GM23248 (cell line): ENCODE results near the gene GPLD1. TPM values are rescaled to one million over a fixed set of nuclear protein-coding genes. Genes with fewer than 3 reads are reported as not detected.

Source experiments
- DNase-seq: peaks from one replicate; pipeline ENCODE4 v3.0.0-alpha.2; 2015
- H2AFZ ChIP-seq: fragments of 200-600 bp; sonication (generic); 2 replicates; pipeline ENCODE4 v1.6.1; 2016; ENCODE audit warnings: antibody characterized with exemption
- H3F3A ChIP-seq: fragments of 200-600 bp; sonication (generic); 2 replicates; pipeline ENCODE4 v1.6.1; 2016; ENCODE audit warnings: mild to moderate bottlenecking, antibody characterized with exemption, mixed run types; ENCODE audit not compliant: insufficient read depth
- H3K27ac ChIP-seq: fragments of 200-600 bp; sonication (generic); 2 replicates; pipeline ENCODE4 v1.5.1; 2016; ENCODE audit warnings: mild to moderate bottlenecking
- H3K27me3 ChIP-seq: fragments of 200-600 bp; sonication (generic); replicated peaks from 2 replicates; pipeline ENCODE4 v1.6.1; 2016; ENCODE audit warnings: mild to moderate bottlenecking; ENCODE audit not compliant: insufficient read depth
- H3K36me3 ChIP-seq: fragments of 200-600 bp; sonication (generic); 2 replicates; pipeline ENCODE4 v1.6.1; 2016; ENCODE audit warnings: low read depth, mild to moderate bottlenecking
- H3K4me1 ChIP-seq: fragments of 200-600 bp; sonication (generic); 2 replicates; pipeline ENCODE4 v1.6.1; 2016; ENCODE audit warnings: mild to moderate bottlenecking; ENCODE audit not compliant: insufficient read depth
- H3K4me2 ChIP-seq: fragments of 200-600 bp; sonication (generic); one replicate; pipeline ENCODE4 v1.6.1; 2016; ENCODE audit warnings: mild to moderate bottlenecking; ENCODE audit not compliant: unreplicated experiment
- H3K4me3 ChIP-seq: fragments of 200-600 bp; sonication (generic); 2 replicates; pipeline ENCODE4 v1.5.1; 2016; ENCODE audit warnings: mild to moderate bottlenecking
- H3K79me2 ChIP-seq: fragments of 200-600 bp; sonication (generic); 2 replicates; pipeline ENCODE4 v1.6.1; 2016; ENCODE audit warnings: mild to moderate bottlenecking; ENCODE audit not compliant: insufficient read depth
- H3K9ac ChIP-seq: fragments of 200-600 bp; sonication (generic); 2 replicates; pipeline ENCODE4 v1.6.1; 2016; ENCODE audit warnings: mild to moderate bottlenecking
- H3K9me2 ChIP-seq: fragments of 200-600 bp; sonication (generic); 2 replicates; pipeline ENCODE4 v1.6.1; 2016; ENCODE audit warnings: mixed run types, mild to moderate bottlenecking, moderate library complexity; ENCODE audit not compliant: insufficient read depth
- H3K9me3 ChIP-seq: fragments of 200-600 bp; sonication (generic); one replicate; pipeline ENCODE4 v1.6.1; 2017; ENCODE audit warnings: low read depth
- H4K20me1 ChIP-seq: fragments of 200-600 bp; sonication (generic); 2 replicates; pipeline ENCODE4 v1.6.0; 2016; ENCODE audit not compliant: insufficient read depth
- EZH2 ChIP-seq: fragments of 200-600 bp; sonication (generic); IDR thresholded peaks from 2 replicates; pipeline ENCODE4 v1.6.1; 2018; ENCODE audit warnings: antibody characterized with exemption, mild to moderate bottlenecking; ENCODE audit not compliant: insufficient read depth, poor library complexity, severe bottlenecking
- EZH2phosphoT487 ChIP-seq: fragments of 200-600 bp; sonication (generic); IDR thresholded peaks from 2 replicates; pipeline ENCODE4 v1.6.1; 2018; ENCODE audit warnings: antibody characterized with exemption, moderate library complexity, mild to moderate bottlenecking, low read depth; ENCODE audit not compliant: insufficient read depth
- WGBS, 2 experiments: methylation state at CpG; one replicate each; pipeline ENCODE4 v1.1.6; 2015 to 2017; ENCODE audit warnings: low lambda C conversion rate in 2 of 2, low coverage in 1 of 2; ENCODE audit errors: missing lambda C conversion rate in 2 of 2; 5-methylcytosine and 5-hydroxymethylcytosine counted together
- in situ Hi-C: fragments of 300-500 bp; cut with MboI; formaldehyde crosslinking; loops from 2 replicates; pipeline ENCODE4 v1.15.0; 2020
- polyA plus RNA-seq: library from polyadenylated mRNA; unstranded; fragments of >200 nt; fragmentation: Nextera tagmentation; extraction: Ambion mirVana; gene quantifications from 2 replicates; pipeline ENCODE4 v1.2.1, GENCODE V29; 2016
- total RNA-seq: library from RNA; depleted of rRNA; stranded (reverse); fragments of >200 nt; shearing (Covaris generic); gene quantifications from 2 replicates; pipeline ENCODE4 v1.2.3, GENCODE V29; 2014

GPLD1 gene
- total and polyA plus RNA-seq, 2 experiments from 2014 or later, result 0.09 to 0.97 TPM

DNA sequence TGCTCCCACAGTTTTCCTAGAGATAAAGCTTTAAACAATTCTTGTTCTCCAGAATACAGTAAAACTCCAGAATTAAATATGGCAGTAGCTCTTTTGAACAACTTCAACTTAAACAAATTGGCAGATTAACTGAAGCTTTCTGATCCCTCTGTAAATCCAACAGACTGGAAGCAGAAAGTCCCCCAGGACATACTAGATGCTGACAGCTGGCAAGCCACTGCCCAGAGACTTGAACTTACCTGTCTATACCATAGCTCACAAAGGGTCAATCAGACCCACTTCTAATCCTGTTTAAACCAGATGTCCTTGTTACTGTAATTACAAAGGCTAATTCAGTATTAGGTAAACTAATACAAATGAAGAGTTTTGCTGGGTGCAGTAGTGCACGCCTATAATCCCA is 12.3 kb downstream of the GPLD1 start:
- Histone ChIP-seq H2AFZ (no peak overlapping the region), H3K9ac (no peak overlapping the region), H3K4me3 (no peak overlapping the region), H3K4me2 (no peak overlapping the region), H3K79me2 (no peaks in the 10 kb centered on the region), H4K20me1 (no peaks in the 10 kb centered on the region), H3F3A (no peaks in the 10 kb centered on the region), H3K4me1 (no peaks in the 10 kb centered on the region), H3K9me2 (no peaks in the 10 kb centered on the region), H3K36me3 (no peaks in the 10 kb centered on the region), H3K27me3 (no peaks in the 10 kb centered on the region), H3K27ac (no peak overlapping the region), H3K9me3 (no peaks in the 10 kb centered on the region)
- 71 to 87% methylated on average over 1 of the region's 1 CpG for WGBS, 2 experiments
- DNase-seq, result no peak
- TF ChIP-seq EZH2, result no peak
- no peak for TF ChIP-seq EZH2phosphoT487
- in situ Hi-C loops, result no loop called here

DNA sequence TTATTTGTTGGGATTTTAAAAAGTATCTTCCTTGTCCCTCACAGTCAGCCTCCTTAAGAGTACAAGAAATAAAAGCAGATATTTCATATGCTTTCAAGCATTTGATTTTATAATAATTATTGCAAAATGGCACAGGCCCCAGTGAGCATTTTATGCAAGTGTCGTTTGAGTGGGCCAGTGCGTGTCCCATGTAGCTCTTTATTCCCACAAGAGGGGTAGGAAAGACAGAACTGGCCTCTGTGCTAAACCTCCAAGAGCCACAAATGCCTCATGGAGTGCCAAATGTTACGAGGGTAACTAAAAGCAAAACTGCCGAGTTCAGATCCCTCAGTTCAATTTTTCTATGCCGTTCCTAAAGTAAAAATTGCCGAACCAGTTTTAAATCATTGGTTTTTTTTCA is 12.7 kb downstream of the GPLD1 start:
- Histone ChIP-seq H3K9me2 (no peaks in the 10 kb centered on the region), H3F3A (no peaks in the 10 kb centered on the region), H3K36me3 (no peaks in the 10 kb centered on the region), H3K9me3 (no peaks in the 10 kb centered on the region), H3K4me2 (no peak overlapping the region), H3K4me3 (no peak overlapping the region), H3K27ac (no peak overlapping the region), H3K9ac (no peak overlapping the region), H3K27me3 (no peaks in the 10 kb centered on the region), H2AFZ (no peak overlapping the region), H3K4me1 (no peaks in the 10 kb centered on the region), H4K20me1 (no peaks in the 10 kb centered on the region), H3K79me2 (no peaks in the 10 kb centered on the region)
- no peak for TF ChIP-seq EZH2phosphoT487
- TF ChIP-seq EZH2, result no peak
- no peak for DNase-seq
- 63 to 65% methylated on average over 6 of the region's 6 CpGs for WGBS, 2 experiments
- in situ Hi-C loops, result no loop called here

DNA sequence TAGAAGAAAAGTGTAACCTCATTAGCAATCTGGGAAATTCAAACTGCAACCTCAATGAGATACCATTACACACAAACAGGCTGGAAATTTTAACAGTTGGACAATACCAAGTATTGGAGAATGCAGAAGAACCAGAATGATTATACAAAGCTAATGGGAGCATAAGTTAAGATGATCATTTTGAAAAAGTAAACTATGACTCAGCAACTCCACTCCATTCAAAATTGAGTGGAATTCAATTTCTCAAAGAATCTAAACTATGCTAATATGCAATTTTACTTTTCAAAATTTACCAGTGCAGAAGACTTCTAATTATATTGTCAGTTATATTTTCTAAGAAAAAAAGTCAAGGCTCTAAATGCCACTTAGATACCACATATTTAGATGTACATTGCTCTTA is 17.2 kb downstream of the GPLD1 start:
- in situ Hi-C loops, result no loop called here
- DNase-seq, result no peak
- TF ChIP-seq EZH2phosphoT487, result no peak
- TF ChIP-seq EZH2, result no peak
- no peaks in the 10 kb centered on the region for H3F3A ChIP-seq
- H3K9ac ChIP-seq, result no peak overlapping the region
- no peak overlapping the region for H3K4me2 ChIP-seq
- no peaks in the 10 kb centered on the region for H3K9me2 ChIP-seq
- no peaks in the 10 kb centered on the region for H3K4me1 ChIP-seq
- H3K4me3 ChIP-seq, result no peak overlapping the region
- no peaks in the 10 kb centered on the region for H3K36me3 ChIP-seq
- no peaks in the 10 kb centered on the region for H3K79me2 ChIP-seq
- no peaks in the 10 kb centered on the region for H3K27me3 ChIP-seq
- no peaks in the 10 kb centered on the region for H4K20me1 ChIP-seq
- H3K9me3 ChIP-seq, result no peaks in the 10 kb centered on the region
- H2AFZ ChIP-seq, result no peak overlapping the region
- no peak overlapping the region for H3K27ac ChIP-seq

DNA sequence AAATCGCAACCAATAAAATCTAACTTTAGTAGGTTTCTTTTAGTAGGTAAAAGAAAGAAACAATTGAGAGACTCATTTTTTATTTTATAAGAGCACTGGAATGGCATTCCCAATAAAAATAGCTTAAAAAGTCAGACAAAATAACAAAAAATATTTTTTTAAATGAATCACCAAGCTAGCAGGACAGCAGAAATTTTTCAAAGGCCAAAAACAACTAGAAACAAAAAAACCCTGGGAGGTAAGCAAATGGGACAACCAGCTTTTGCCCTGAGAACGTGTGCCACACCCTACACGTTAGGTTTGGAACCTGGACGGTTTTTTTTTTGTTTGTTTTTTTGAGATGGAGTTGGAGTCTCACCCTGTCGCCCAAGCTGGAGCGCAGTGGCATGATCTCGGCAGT is 19.6 kb downstream of the GPLD1 start:
- no peak overlapping the region for H3K4me2 ChIP-seq
- no peak for DNase-seq
- in situ Hi-C loops, result no loop called here
- H4K20me1 ChIP-seq, result no peaks in the 10 kb centered on the region
- no peaks in the 10 kb centered on the region for H3K4me1 ChIP-seq
- H3K79me2 ChIP-seq, result no peaks in the 10 kb centered on the region
- no peak overlapping the region for H3K9ac ChIP-seq
- no peaks in the 10 kb centered on the region for H3K36me3 ChIP-seq
- 68 to 69% methylated on average over 7 of the region's 7 CpGs for WGBS, 2 experiments
- H3K27me3 ChIP-seq, result no peaks in the 10 kb centered on the region
- no peaks in the 10 kb centered on the region for H3K9me2 ChIP-seq
- H3K9me3 ChIP-seq, result no peaks in the 10 kb centered on the region
- no peaks in the 10 kb centered on the region for H3F3A ChIP-seq
- H3K4me3 ChIP-seq, result no peak overlapping the region
- TF ChIP-seq EZH2phosphoT487 (no peak), EZH2 (no peak)
- no peak overlapping the region for H3K27ac ChIP-seq
- H2AFZ ChIP-seq, result no peak overlapping the region

DNA sequence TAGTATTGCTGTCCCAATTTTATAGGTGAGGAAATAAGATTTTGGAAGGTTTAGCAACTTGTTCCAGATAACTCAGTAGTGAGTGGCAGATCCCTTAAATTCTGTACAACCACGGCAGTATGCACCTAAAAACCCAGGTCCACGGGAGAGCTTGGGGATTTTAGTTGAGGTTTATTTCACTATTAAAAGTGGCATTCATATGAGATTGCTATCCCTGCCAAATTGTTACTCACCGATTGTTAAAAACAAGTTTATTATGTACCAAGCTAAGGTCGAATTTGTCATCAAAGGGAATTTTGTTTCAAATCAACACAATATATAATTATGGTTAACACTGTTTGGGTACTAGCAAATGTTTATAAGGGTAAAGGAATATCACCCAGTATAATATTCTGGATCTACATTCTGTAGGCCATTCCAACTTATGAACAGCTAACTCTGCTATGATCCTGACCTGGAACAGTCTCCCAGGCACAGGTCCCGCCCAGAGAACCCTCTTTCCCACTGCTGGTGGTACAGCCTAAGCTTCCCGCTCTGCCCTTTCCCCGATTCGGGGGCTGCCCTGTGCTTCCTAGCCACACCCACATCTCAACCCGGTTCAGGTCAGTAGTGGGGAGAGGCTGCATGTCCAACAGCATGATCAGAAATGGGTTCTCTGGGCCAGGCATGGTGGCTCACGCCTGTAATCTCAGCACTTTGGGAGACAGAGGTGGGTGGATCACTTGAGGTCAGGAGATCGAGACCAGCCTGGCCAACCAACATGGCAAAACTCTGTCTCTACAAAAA is 24.9 kb downstream of the GPLD1 start:
- no peaks in the 10 kb centered on the region for H3K27me3 ChIP-seq
- DNase-seq, result no peak
- no peak overlapping the region for H3K27ac ChIP-seq
- no peaks in the 10 kb centered on the region for H3F3A ChIP-seq
- H3K9me2 ChIP-seq, result no peaks in the 10 kb centered on the region
- no peaks in the 10 kb centered on the region for H4K20me1 ChIP-seq
- H3K36me3 ChIP-seq, result no peaks in the 10 kb centered on the region
- no peak overlapping the region for H3K9ac ChIP-seq
- no peak overlapping the region for H3K4me3 ChIP-seq
- no peaks in the 10 kb centered on the region for H3K79me2 ChIP-seq
- in situ Hi-C loops, result no loop called here
- no peak overlapping the region for H2AFZ ChIP-seq
- H3K4me1 ChIP-seq, result no peaks in the 10 kb centered on the region
- no peaks in the 10 kb centered on the region for H3K9me3 ChIP-seq
- TF ChIP-seq EZH2 (no peak), EZH2phosphoT487 (no peak)
- H3K4me2 ChIP-seq, result no peak overlapping the region
- WGBS, 2 experiments, result 56 to 57% methylated on average over 11 of the region's 11 CpGs
